Fibroblast of skin of left quadriceps (primary cell): Measurements from ENCODE around the gene MDFI.
A peak's percentile ranks its signal among the peaks of the same experiment; 100 is the strongest.

Experiments
- DNase-seq, 2 experiments: peaks; one replicate each; pipeline ENCODE4 v3.0.0-alpha.2; 2013; ENCODE audit warnings: low read depth in 2 of 2

Gene MDFI

GRCh38 chr6:41634657-41635056, 3.6 kb upstream of the MDFI start:
- DNase-seq, result no peak

DNA sequence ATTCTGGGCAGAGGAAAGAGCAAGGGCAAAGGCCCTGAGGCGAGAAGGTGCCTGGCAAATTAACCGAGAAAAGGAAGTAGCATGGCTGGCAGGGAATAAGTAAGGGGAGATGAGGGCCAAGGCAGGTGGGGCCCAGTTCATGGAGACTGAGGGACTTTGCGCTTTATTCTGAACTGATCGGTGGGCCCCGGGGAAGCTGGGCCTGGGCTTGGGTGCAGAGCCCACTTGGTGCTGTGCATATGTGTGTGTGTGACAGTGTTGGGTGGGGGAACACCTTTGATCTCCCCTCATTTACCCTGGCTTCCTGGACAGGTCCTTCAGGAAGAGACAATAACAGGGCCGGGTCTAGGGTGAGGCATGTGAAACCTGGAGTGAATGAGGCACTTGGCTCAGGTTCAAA, 2.9 kb upstream of the MDFI start:
- no peak for DNase-seq

- DNase-seq, result no peak
These were observed 1.5 kb upstream of the MDFI start for GRCh38 chr6:41636833-41637193.

DNA sequence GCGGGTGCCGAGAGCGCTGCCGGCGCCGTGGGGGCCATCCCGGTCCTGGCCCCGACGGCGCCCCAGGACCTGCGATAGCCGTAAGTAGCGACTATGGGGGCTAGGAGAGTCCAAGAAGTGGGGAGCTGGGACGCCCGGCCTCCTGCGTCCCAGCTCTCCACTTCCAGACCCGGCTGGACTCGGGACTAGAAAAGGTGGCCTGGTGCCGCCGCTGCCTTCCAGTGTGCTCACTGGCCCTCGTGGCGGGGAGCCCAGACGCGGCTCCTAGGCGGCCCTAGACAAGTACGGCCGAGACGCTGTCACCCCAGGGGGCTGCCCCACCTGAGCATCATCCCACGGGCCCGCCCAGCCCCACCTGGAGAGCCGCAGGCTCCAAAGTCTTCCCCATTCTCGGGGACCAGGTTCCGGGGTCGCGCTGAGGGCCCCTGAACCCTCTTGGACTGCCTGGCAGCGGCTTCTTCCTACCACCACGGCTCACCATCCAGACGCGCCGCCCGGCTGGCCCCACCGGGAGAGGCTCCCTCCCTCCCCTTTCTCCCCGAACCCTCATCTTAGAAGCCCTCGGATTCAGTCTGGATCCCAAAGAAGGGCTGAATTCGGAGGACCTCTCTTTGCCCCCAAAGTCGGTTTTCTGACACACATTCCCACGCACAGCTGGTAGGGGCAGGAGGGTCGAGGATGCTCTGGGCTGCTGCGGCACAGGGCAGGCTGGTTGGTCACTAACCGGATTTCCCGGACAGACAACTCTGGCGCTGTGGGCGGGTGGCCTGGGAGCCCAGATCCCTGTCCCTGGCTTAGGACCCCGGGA, 870 bp upstream of the MDFI start:
- DNase-seq, result no peak

DNA sequence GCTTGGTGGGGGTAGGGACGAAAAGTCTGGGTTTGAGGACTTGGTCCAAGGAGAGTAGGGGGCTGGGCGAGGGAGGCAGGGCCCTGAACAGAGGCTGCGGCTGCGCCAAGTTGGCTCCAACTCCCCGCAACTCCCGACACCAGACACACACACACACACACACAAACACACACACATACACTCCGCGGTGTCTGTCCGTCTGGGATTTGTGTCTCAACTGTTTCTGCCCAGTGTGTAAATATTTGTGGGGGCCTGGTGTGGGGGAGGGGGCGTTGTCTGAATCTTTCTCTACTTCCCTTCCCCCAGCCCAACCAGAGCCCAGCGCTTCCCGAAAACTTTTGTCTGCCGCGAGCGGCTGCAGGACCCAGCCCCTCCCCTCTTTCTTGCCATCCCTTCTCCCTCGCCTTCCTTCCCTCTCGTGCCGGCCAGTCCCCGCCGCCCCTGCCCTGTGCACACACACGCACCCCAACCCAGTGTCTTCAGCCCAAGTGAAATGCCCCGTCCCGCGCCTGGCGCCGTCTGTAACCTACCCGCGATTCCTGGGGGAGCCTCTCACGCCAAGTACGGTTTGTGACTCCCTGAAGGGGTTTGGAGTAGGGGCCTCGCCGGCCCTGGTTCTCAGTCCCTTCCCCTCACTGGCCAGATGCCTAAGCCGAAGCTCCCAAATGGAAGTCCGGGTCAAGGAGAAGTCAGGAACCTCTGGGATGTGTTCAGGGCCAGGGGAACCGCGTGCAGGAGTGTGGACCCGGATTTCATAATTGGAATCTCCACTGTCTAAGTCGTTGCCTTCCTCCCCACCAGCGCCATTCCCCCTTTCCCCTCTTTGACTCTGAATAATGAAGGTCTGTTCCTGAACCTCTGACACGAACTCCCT, 904 bp downstream of the MDFI start:
- DNase-seq, result peak in 1 of 2 experiments; percentile 51

- no peak for DNase-seq
These were observed 1.6 kb downstream of the MDFI start for GRCh38 chr6:41639809-41640371.

DNA sequence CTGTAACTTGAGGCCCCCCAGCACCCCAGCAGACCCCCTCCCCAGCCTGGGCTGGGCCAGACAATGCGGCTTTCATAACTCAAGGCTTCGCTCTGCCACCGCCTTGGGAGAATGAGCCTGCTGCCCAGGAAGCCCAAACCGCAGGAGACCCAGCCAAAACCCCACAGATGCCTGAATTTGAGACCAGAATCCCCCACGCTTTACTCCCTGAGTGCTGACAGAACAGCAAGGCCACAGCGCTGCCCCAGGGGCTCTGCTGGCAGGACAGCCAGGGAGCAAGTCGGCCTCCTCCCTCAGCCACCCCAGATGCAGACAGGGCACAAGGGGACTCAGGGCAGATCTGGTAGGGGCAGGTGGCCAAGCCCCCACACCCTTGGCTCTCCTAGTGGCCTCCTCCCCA, 2.2 kb downstream of the MDFI start:
- DNase-seq, result no peak

GRCh38 chr6:41641352-41641925, 3.2 kb downstream of the MDFI start:
- DNase-seq, result no peak

DNA sequence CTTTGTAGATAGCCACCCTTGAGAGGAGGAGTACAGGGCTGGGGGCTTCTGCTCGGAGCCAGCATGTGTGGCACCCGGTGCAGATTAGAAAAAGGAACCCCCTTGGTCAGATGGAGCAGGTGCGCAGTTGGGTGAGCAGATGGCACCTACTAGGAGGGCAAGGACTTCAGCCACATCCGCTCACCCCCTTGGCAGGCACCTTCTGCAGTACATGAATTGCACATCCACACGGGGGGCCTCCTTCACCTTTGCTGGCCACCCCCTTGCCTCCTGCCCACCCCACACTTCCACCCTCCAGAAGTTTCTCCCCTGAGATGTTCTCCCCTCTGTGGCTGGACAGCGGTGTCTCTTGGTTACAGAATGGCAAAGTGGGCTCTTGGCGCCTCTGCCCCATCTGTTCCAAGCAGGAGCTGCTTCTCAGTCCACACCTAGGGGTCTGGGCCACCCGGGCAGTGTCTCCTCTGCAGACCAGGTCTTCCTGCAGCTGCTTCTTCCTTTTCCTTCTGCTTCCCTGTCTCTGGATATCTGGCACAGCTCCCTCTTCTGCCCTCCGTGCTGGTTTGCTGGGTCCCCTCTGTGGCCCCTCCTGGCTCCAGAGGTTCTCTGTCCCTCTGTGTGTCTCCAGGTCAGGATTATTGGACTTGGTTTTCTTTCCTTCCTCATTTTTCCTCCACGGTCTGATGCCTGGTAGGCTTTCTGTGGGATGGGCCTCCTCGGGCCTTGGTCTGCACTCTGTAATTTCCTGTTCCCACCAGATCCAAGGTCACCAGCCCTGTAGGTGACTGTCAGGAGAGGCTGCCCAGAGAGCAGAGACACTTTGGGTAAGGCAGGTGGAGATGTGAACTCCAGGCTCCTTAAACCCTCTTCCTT, 4.1 kb downstream of the MDFI start:
- DNase-seq, result no peak

- DNase-seq, result no peak
These were observed 5.0 kb downstream of the MDFI start for GRCh38 chr6:41642960-41643898.

GRCh38 chr6:41643899-41644269, 5.6 kb downstream of the MDFI start:
- DNase-seq, result no peak

DNA sequence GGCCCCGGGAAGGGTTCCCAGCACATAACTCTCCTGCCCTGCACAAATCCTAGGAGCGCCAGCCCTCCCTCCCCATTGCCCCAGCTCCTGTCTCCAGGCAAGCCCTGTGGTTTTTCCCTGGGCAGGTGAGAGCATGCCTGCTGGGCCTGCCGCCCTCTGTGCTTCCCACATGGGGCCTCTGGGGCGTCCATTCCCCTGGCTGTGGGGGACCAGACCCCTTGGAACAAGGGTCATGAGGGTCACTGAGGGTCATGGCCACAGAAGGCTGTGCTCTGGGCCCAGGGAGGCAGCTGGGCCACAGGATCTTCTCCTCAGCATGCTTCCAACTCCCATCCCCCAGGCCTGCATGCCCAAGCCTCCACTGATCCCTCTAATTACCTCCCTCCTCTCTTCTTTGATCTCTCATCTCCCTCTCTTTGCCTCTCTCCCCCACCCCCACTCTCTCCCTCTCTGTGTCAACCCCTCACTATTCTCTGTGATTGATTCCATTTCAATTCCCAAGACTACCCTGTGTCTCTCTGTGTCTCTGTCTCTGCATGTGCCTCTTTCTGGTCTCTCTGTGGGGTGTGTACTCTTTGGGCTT, 6.1 kb downstream of the MDFI start:
- no peak for DNase-seq

- DNase-seq, result no peak
These were observed 6.8 kb downstream of the MDFI start for GRCh38 chr6:41645007-41645618.

DNA sequence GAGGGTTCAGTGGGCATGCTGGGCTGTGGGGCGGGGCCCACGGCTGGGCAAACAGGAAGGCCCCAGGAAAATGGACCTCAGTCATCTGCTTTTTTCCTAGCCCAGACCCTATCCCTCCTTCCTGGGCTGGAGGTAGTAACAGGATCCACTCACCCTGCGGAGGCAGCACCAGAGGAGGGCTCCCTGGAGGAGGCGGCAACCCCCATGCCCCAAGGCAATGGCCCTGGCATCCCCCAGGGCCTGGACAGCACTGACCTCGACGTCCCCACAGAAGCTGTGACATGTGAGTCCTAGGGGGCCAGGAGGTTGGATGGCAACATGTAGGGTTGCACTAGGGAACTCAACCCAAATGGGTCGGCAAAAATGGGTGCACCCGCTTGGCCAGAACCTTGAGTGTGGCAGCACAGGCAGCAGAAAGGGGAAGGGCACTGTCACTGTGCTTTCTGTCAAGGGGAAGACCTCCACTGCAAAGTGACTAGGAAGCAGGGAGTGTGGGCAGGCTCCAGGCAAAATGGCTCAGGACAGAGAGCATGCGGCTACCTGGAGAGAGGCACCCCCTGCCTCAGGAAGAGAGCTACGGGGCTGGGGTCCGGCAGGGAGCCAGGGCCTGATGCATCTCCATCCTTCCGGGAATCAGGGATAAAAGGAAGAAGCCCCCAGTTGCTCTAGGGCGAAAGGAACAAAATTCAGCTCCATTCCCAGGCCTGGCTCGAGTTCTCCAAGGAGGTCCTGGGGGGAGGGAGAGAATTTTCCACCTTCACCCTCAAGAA, 7.9 kb downstream of the MDFI start:
- no peak for DNase-seq

DNA sequence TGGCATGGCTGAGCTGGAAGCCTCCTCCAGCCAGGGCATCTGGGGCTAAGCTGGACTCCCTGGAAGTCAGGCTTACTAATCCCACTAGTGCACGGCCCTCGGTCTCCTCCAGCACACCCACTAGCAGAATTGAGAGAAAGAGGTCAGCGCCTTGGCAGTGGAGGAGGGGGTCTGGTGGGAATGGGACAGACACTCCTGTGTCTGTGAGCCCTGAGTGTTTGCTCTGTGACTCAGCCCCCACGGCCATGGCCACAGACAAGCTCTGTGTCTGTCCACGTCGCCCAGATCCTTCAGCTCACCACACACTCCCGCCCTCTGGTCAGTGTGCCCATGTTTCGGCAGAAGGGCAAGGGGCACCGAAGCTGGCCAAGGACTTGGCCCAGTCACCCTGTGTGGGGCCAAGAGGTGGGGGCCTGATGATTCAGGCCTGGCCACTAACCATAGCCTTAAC, 8.8 kb downstream of the MDFI start:
- DNase-seq, result no peak

GRCh38 chr6:41648070-41648585, 9.9 kb downstream of the MDFI start:
- DNase-seq, result no peak

DNA sequence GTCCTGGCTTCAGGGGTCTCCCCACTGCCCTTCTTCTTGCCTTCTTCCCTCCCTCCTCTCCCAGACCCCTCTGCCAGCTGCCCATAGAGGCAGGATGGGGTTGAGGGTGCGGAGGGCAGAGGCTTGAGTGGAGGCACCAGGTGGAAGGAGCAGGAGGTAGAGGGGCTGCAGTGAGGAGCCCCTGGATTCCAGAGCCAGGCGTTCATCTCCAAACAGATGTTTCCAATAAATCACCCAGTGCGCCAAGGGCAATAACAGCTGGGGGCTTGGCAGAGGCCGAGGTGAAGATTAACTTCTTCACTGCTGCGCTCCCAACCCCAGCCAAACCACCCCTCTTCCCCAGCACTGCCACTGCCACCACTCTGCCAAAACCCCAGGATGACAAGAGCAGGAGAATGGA, 10.7 kb downstream of the MDFI start:
- no peak for DNase-seq

- DNase-seq, result no peak
These were observed 11.3 kb downstream of the MDFI start for GRCh38 chr6:41649596-41649995.
